Ecto neural progenitor cell (in vitro differentiated cells): ENCODE measurements around the gene DNAAF9.

Experiments used
- DNase-seq: peaks from one replicate; pipeline ENCODE4 v3.0.0-alpha.2; 2018; ENCODE audit warnings: low spot score

The DNAAF9 gene

GRCh38 chr20:3371754-3372153 is 35.7 kb downstream of the DNAAF9 start:
- no peak for DNase-seq

- no peak for DNase-seq
These were observed 40.4 kb downstream of the DNAAF9 start for GRCh38 chr20:3367089-3367488.

- no peak for DNase-seq
These were observed 43.0 kb downstream of the DNAAF9 start for GRCh38 chr20:3364323-3365013.

GRCh38 chr20:3360752-3361151 is 46.7 kb downstream of the DNAAF9 start:
- DNase-seq = no peak

- no peak for DNase-seq
These were observed 48.7 kb downstream of the DNAAF9 start for GRCh38 chr20:3358676-3359340.
